Spleen (tissue), 11 donors: Measurements from ENCODE around the gene FCN3. TPM values are rescaled to one million over a fixed set of nuclear protein-coding genes. Genes with fewer than 3 reads are reported as not detected.

ENCODE experiments used
- DNase-seq: peaks from one replicate; pipeline ENCODE4 v3.0.0-alpha.2; 2020
- H3K27ac ChIP-seq, 8 donors: fragments of 200-600 bp; sonication (generic) in 7 of 8; 1 replicate in 4 of 8; 2 replicates in 4 of 8; pipeline versions ENCODE4 v1.5.0 to v1.8.0; 2016 to 2021; ENCODE audit warnings: inconsistent platforms in 4 of 8, mild to moderate bottlenecking in 4 of 8, moderate library complexity in 1 of 8
- H3K27me3 ChIP-seq, 7 donors: fragments of 200-600 bp; sonication (generic) in 6 of 7; replicated peaks in 1 of 7; 1 replicate in 4 of 7; 2 replicates in 3 of 7; pipeline versions ENCODE4 v1.5.0 to v1.8.0; 2016 to 2021; ENCODE audit warnings: inconsistent platforms in 3 of 7, mild to moderate bottlenecking in 1 of 7
- H3K36me3 ChIP-seq, 6 donors: fragments of 200-600 bp; sonication (generic) in 5 of 6; 1 replicate in 4 of 6; 2 replicates in 2 of 6; pipeline versions ENCODE4 v1.5.0 to v1.8.0; 2016 to 2021; ENCODE audit warnings: inconsistent platforms in 2 of 6
- H3K4me1 ChIP-seq, 6 donors: fragments of 200-600 bp; sonication (generic) in 5 of 6; 1 replicate in 3 of 6; 2 replicates in 3 of 6; pipeline versions ENCODE4 v1.5.0 to v1.8.0; 2016 to 2021; ENCODE audit warnings: inconsistent platforms in 3 of 6
- H3K4me3 ChIP-seq, 8 donors: fragments of 200-600 bp; sonication (generic) in 7 of 8; 1 replicate in 4 of 8; 2 replicates in 4 of 8; pipeline versions ENCODE4 v1.5.0 to v1.8.0; 2016 to 2021; ENCODE audit warnings: inconsistent platforms in 4 of 8, mild to moderate bottlenecking in 4 of 8, moderate library complexity in 2 of 8
- H3K9me3 ChIP-seq, 8 donors: fragments of 200-600 bp; sonication (generic) in 7 of 8; 1 replicate in 4 of 8; 2 replicates in 4 of 8; pipeline versions ENCODE4 v1.5.0 to v1.8.0; 2016 to 2021; ENCODE audit warnings: inconsistent platforms in 4 of 8
- CTCF ChIP-seq, 11 experiments: fragments of 200-600 bp in 7 of 11; fragments of 450-650 bp in 4 of 11; sonication (generic) in 4 of 11; IDR thresholded peaks in 8 of 11; conservative IDR thresholded peaks in 3 of 11; 1 replicate in 7 of 11; 2 replicates in 4 of 11; pipeline versions ENCODE4 v1.4.0 to v1.8.0; 2016 to 2021; ENCODE audit warnings: antibody characterized with exemption in 11 of 11, inconsistent platforms in 4 of 11, mild to moderate bottlenecking in 1 of 11
- POLR2A ChIP-seq, 3 donors: fragments of 450-650 bp; IDR thresholded peaks; one replicate each; pipeline ENCODE4 v1.5.1; 2017; ENCODE audit warnings: antibody characterized with exemption in 3 of 3, mild to moderate bottlenecking in 1 of 3
- POLR2AphosphoS5 ChIP-seq, 3 donors: sonication (generic); formaldehyde crosslinking; IDR thresholded peaks; one replicate each; pipeline ENCODE4 v1.5.1; 2017; ENCODE audit warnings: antibody characterized with exemption in 3 of 3
- WGBS, 5 donors: extraction: QIAGEN DNeasy Blood & Tissue Kit in 3 of 5; methylation state at CpG; one replicate each; pipeline versions ENCODE4 v1.1.5 to v1.1.7; 2013 to 2018; 5-methylcytosine and 5-hydroxymethylcytosine counted together
- intact Hi-C: fragments of 100-400 bp; cut with DNase I; formaldehyde crosslinking; loops from one replicate; pipeline ENCODE4 v1.15.0; 2023; ENCODE audit warnings: low total_unique reads
- polyA plus RNA-seq, 3 donors: library from polyadenylated mRNA; stranded (reverse); fragments of 200-250 nt; gene quantifications; one replicate each; pipeline ENCODE4 v1.2.1, GENCODE V29; 2013
- total RNA-seq, 7 donors: library from RNA; depleted of rRNA in 3 of 7; stranded (reverse); fragments of >200 nt in 3 of 7; fragmentation: NEBNext Ultra II Directional in 4 of 7; extraction: Animal tissue kit (Norgen Biotek cat#: 25700) in 4 of 7; gene quantifications; one replicate each; pipeline versions ENCODE4 v1.1.0 to v1.2.1, GENCODE V29; 2016 to 2021
- donor health status: healthy with polysubstance abuse.
- donor health status: DM: no; HTN: no; CAD: no; lungs with moderate emphysema.
- donor health status: DM: no; HTN: no; CAD: no.
- donor health status: Bipolar disorder and iron deficiency.
- donor health status: healthy.
- donor health status: DM: no; HTN: no; CAD: no.
- donor health status: DM: yes; HTN: yes; CAD: no.

FCN3 gene
- total and polyA plus RNA-seq, 10 donors = 3.7 to 21.7 (median 9.2) TPM

GRCh38 chr1:27381969-27382762 is 7.5 kb upstream of the FCN3 start:
- H3K4me3 ChIP-seq = no peak overlapping the region
- DNase-seq = no peak
- 80 to 91% (median 85%) methylated on average over 9 to 18 of the region's 18 CpGs for WGBS, 5 donors
- intact Hi-C loops = no loop called here
- H3K4me1 ChIP-seq = peaks cover 0 to 26% (median 6%) of the 10 kb centered on the region in 6 donors
- H3K27me3 ChIP-seq = peaks cover 0 to 10% (median 0%) of the 10 kb centered on the region in 7 donors
- no peaks in the 10 kb centered on the region for H3K36me3 ChIP-seq
- TF ChIP-seq POLR2AphosphoS5 (IDR thresholded peaks at IDR 0.05) (no peak), CTCF (IDR thresholded peaks at IDR 0.05 in 8 of 11, conservative IDR thresholded peaks at IDR 0.05 in 3 of 11) (no peak), POLR2A (IDR thresholded peaks at IDR 0.05) (no peak)
- no peak overlapping the region for H3K27ac ChIP-seq
- H3K9me3 ChIP-seq = no peaks in the 10 kb centered on the region

GRCh38 chr1:27380766-27381733 is 6.4 kb upstream of the FCN3 start:
- Histone ChIP-seq H3K27ac (no peak overlapping the region), H3K4me3 (no peak overlapping the region), H3K4me1 (peaks cover 0 to 30% (median 6%) of the 10 kb centered on the region in 6 donors), H3K9me3 (no peaks in the 10 kb centered on the region), H3K27me3 (peaks cover 0 to 10% (median 0%) of the 10 kb centered on the region in 7 donors), H3K36me3 (no peaks in the 10 kb centered on the region)
- no peak for DNase-seq
- TF ChIP-seq POLR2A (IDR thresholded peaks at IDR 0.05) = no peak
- TF ChIP-seq CTCF (IDR thresholded peaks at IDR 0.05 in 8 of 11, conservative IDR thresholded peaks at IDR 0.05 in 3 of 11) = no peak
- no peak for TF ChIP-seq POLR2AphosphoS5 (IDR thresholded peaks at IDR 0.05)
- intact Hi-C loops = no loop called here
- 70 to 85% (median 79%) methylated on average over 10 to 12 of the region's 12 CpGs for WGBS, 5 donors

- Histone ChIP-seq H3K4me3 (no peak overlapping the region), H3K36me3 (no peaks in the 10 kb centered on the region), H3K27ac (no peak overlapping the region), H3K4me1 (peaks cover 0 to 32% (median 6%) of the 10 kb centered on the region in 6 donors), H3K9me3 (no peaks in the 10 kb centered on the region), H3K27me3 (peaks cover 0 to 10% (median 0%) of the 10 kb centered on the region in 7 donors)
- TF ChIP-seq POLR2AphosphoS5 (IDR thresholded peaks at IDR 0.05) (no peak), POLR2A (IDR thresholded peaks at IDR 0.05) (no peak), CTCF (IDR thresholded peaks at IDR 0.05 in 8 of 11, conservative IDR thresholded peaks at IDR 0.05 in 3 of 11) (no peak)
- intact Hi-C loops = no loop called here
- WGBS, 5 donors = 84 to 94% (median 94%) methylated on average over 4 of the region's 4 CpGs
- no peak for DNase-seq
These were observed 5.6 kb upstream of the FCN3 start for GRCh38 chr1:27380224-27380623.
